GM12878 (cell line): ENCODE results near the gene HOXB3. TPM values are rescaled to one million over a fixed set of nuclear protein-coding genes. Genes with fewer than 3 reads are reported as not detected.

Experiments used
- BACH1 ChIP-seq: fragments of 450-650 bp; IDR thresholded peaks from 2 replicates; pipeline ENCODE4 v1.6.1; 2017; ENCODE audit warnings: mild to moderate bottlenecking, borderline replicate concordance
- CBX3 ChIP-seq: fragments of 200-600 bp; sonication (generic); IDR thresholded peaks from 2 replicates; pipeline ENCODE4 v1.6.1; 2016; ENCODE audit warnings: low read depth, borderline replicate concordance
- CUX1 ChIP-seq: IDR thresholded peaks from 2 replicates; pipeline ENCODE4 v1.6.1; 2012; ENCODE audit warnings: improper control_type of control experiment, low read depth, low read length; ENCODE audit not compliant: insufficient replicate concordance
- FOS ChIP-seq: IDR thresholded peaks from 3 replicates; pipeline ENCODE4 v1.6.1; 2011; ENCODE audit warnings: borderline replicate concordance; ENCODE audit not compliant: insufficient read length; ENCODE audit errors: extremely low read depth
- FOXM1 ChIP-seq: IDR thresholded peaks from 2 replicates; pipeline ENCODE4 v1.6.1; 2012; ENCODE audit warnings: low read depth, mild to moderate bottlenecking, inconsistent platforms, low read length, moderate library complexity
- HDAC2 ChIP-seq: fragments of 200-600 bp; sonication (generic); IDR thresholded peaks from 2 replicates; pipeline ENCODE4 v1.6.1; 2017
- KDM1A ChIP-seq: fragments of 200-600 bp; sonication (generic); IDR thresholded peaks from 2 replicates; pipeline ENCODE4 v1.6.1; 2016; ENCODE audit warnings: borderline replicate concordance
- LARP7 ChIP-seq: fragments of 450-650 bp; IDR thresholded peaks from 2 replicates; pipeline ENCODE4 v1.6.1; 2017; ENCODE audit warnings: mild to moderate bottlenecking
- MTA2 ChIP-seq: fragments of 450-650 bp; IDR thresholded peaks from 2 replicates; pipeline ENCODE4 v1.6.1; 2016; ENCODE audit warnings: low read depth, mild to moderate bottlenecking, moderate library complexity
- MXI1 ChIP-seq: fragments of 150-350 bp; IDR thresholded peaks from 2 replicates; pipeline ENCODE4 v1.6.1; 2011; ENCODE audit warnings: low read depth, mild to moderate bottlenecking, inconsistent platforms, low read length, improper control_type of control experiment
- RAD51 ChIP-seq: fragments of 450-650 bp; IDR thresholded peaks from 2 replicates; pipeline ENCODE4 v1.6.1; 2016; ENCODE audit warnings: moderate library complexity, mild to moderate bottlenecking, inconsistent platforms
- RCOR1 ChIP-seq: conservative IDR thresholded peaks from 2 replicates; pipeline ENCODE4 v1.6.1; 2012; ENCODE audit warnings: low read depth, low read length, improper control_type of control experiment
- REST ChIP-seq: IDR thresholded peaks from 2 replicates; pipeline ENCODE4 v1.6.1; 2012; ENCODE audit warnings: mild to moderate bottlenecking, low read depth, low read length
- TAF1 ChIP-seq: IDR thresholded peaks from 2 replicates; pipeline ENCODE4 v1.6.1; 2011; ENCODE audit warnings: mild to moderate bottlenecking, low read depth, low read length, borderline replicate concordance
- TBL1XR1 ChIP-seq: IDR thresholded peaks from 2 replicates; pipeline ENCODE4 v1.6.1; 2012; ENCODE audit warnings: low read depth, low read length, improper control_type of control experiment
- USF2 ChIP-seq: IDR thresholded peaks from 2 replicates; pipeline ENCODE4 v1.6.1; 2011; ENCODE audit warnings: low read depth, low read length, improper control_type of control experiment, borderline replicate concordance
- ZNF384 ChIP-seq: IDR thresholded peaks from 2 replicates; pipeline ENCODE4 v1.6.1; 2012; ENCODE audit warnings: low read depth, mild to moderate bottlenecking, low read length, improper control_type of control experiment, borderline replicate concordance
- polyA plus RNA-seq, 11 experiments: library from polyadenylated mRNA; depleted of rRNA in 4 of 11; unstranded in 6 of 11; stranded (reverse) in 5 of 11; fragments of >200 nt; fragmentation: Nextera tagmentation in 4 of 11; fragmentation: Illumina TruSeq in 1 of 11; extraction: Ambion mirVana in 4 of 11; extraction: Trizol in 1 of 11; gene quantifications; 1 replicate in 1 of 11; 2 replicates in 10 of 11; pipeline versions ENCODE4 v1.2.1 to v1.2.3, GENCODE V29; 2011 to 2016; ENCODE audit warnings: inconsistent platforms in 2 of 11, missing spikeins in 2 of 11, low read depth in 1 of 11
- total RNA-seq, 4 experiments: library from RNA; depleted of rRNA in 3 of 4; stranded (reverse); fragments of >200 nt in 3 of 4; fragmentation: Illumina TruSeq in 1 of 4; extraction: Trizol in 1 of 4; gene quantifications; 2 replicates each; pipeline versions ENCODE4 v1.2.1 to v1.2.3, GENCODE V29; 2013 to 2021
- TF ChIP-seq, protein P1 (sequence below): fragments of 450-650 bp; IDR thresholded peaks from 2 replicates; pipeline ENCODE4 v1.6.1; 2017; ENCODE audit warnings: mild to moderate bottlenecking

Gene HOXB3
- total and polyA plus RNA-seq, 10 of the 15 experiments (the other 5 are each of a cell fraction or from before 2014, with no cell fraction given) = 0.19 to 7.7 (median 2.9) TPM

DNA sequence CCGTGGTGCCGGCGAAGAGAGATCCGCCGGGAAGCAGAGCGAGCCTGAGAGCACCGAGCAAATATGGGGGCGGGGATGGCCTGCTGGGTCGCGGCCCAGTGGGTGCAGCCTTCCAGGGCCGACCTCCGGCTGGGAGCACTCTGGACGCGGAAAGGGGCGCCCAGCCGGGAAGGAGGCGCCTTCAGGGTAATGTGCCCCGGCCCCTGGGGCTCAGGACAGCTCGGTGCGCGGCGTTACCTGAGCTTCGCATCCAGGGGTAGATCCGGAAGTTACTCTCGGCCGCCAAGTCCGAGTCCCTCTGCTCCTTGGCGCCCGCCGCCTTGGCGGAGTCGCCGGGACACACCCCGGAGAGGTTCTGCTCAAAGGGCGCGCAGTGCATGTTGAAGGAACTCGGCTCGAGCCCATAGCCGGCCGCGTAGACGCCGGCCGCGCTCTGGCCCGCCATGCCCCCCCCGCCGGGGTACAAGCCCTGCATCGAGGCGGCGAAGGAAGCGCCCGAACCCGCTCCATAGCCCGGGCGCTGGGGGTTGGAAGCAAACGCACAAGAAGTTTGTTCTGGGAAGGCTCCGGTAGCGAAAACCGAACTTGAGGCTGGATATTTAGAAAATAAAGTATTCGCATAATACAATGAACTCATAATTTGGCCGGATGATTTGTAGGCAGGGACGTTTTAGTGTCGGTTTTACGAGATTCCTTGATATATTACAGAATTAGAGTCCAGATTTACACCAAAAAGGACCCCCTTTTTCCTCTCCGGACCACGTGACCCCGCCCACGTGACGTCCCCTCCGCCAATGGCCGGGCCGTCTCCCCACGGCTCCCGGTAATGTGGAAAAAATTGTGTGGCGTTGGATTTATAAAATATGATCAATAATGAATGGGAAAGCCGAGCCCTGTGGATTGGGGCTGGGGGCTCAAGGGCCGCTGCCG is 20.5 kb upstream of the HOXB3 start, which contains the start of gene HOXB7 (continued):
- TF ChIP-seq CUX1 = no peak
- TF ChIP-seq LARP7 = peak; percentile 56; the same call in 1 of the 2 replicates
- TF ChIP-seq FOXM1 = no peak
- TF ChIP-seq MXI1 = no peak
- no peak for TF ChIP-seq BACH1
- no peak for TF ChIP-seq REST
- TF ChIP-seq ZNF384 = no peak
- TF ChIP-seq FOS = peak; percentile 67
- TF ChIP-seq MTA2 = no peak
- TF ChIP-seq KDM1A = no peak
- no peak for TF ChIP-seq HDAC2
- 0 out of 2 replicates have a peak, but pooled peaks have one; percentile 20 for TF ChIP-seq TAF1
- peak; percentile 100 for TF ChIP-seq RAD51
- TF ChIP-seq CBX3 = no peak
- TF ChIP-seq, protein P1, sequence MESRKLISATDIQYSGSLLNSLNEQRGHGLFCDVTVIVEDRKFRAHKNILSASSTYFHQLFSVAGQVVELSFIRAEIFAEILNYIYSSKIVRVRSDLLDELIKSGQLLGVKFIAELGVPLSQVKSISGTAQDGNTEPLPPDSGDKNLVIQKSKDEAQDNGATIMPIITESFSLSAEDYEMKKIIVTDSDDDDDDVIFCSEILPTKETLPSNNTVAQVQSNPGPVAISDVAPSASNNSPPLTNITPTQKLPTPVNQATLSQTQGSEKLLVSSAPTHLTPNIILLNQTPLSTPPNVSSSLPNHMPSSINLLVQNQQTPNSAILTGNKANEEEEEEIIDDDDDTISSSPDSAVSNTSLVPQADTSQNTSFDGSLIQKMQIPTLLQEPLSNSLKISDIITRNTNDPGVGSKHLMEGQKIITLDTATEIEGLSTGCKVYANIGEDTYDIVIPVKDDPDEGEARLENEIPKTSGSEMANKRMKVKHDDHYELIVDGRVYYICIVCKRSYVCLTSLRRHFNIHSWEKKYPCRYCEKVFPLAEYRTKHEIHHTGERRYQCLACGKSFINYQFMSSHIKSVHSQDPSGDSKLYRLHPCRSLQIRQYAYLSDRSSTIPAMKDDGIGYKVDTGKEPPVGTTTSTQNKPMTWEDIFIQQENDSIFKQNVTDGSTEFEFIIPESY = no peak
- TF ChIP-seq RCOR1 = no peak
- peak; percentile 99 for TF ChIP-seq USF2
- no peak for TF ChIP-seq TBL1XR1
